NCI-H748 (cell line): ENCODE measurements around the gene DNAJB13.
"Not testable (repeated sequence)": the region's sequence is repeated elsewhere in the genome, so short reads cannot be mapped to it uniquely, and the experiment has no call there.

Experiments used
- DNase-seq: peaks from one replicate; lab custom pipeline; 2025; ENCODE audit not compliant: unreplicated experiment; lab: John Stamatoyannopoulos, UW

DNAJB13 gene

GRCh38 chr11:73976451-73977151, 25.8 kb downstream of the DNAJB13 start:
- DNase-seq: no peak

- no peak for DNase-seq
Observed at GRCh38 chr11:73977856-73978519, 27.2 kb downstream of the DNAJB13 start.

- DNase-seq: no peak
Observed at GRCh38 chr11:73978576-73979086, 27.8 kb downstream of the DNAJB13 start.

GRCh38 chr11:73980001-73980961, 29.5 kb downstream of the DNAJB13 start:
- peak; percentile 65 for DNase-seq

- DNase-seq: no peak
Observed at GRCh38 chr11:73981051-73981805, 30.4 kb downstream of the DNAJB13 start.

GRCh38 chr11:73982595-73982989, 31.8 kb downstream of the DNAJB13 start, which contains the start of gene UCP2:
Gene UCP2, minus strand, starts transcription at chr11:73982843. Its CDS starts 4,465 bp downstream, at chr11:73978378.
- peak; percentile 95 for DNase-seq

- peak; percentile 98 for DNase-seq
Observed at GRCh38 chr11:73982990-73983740, 32.3 kb downstream of the DNAJB13 start.

GRCh38 chr11:73983741-73984538, 33.1 kb downstream of the DNAJB13 start:
- DNase-seq: peak; percentile 78

- not testable (repeated sequence) for DNase-seq
Observed at GRCh38 chr11:73985661-73986060, 34.8 kb downstream of the DNAJB13 start.

- no peak for DNase-seq
Observed at GRCh38 chr11:73988227-73988626, 37.4 kb downstream of the DNAJB13 start.

- no peak for DNase-seq
Observed at GRCh38 chr11:73989156-73989555, 38.3 kb downstream of the DNAJB13 start.

- no peak for DNase-seq
Observed at GRCh38 chr11:73990730-73991129, 39.9 kb downstream of the DNAJB13 start.

- DNase-seq: no peak
Observed at GRCh38 chr11:73991471-73992006, 40.7 kb downstream of the DNAJB13 start.

GRCh38 chr11:73995247-73995646, 44.4 kb downstream of the DNAJB13 start:
- DNase-seq: no peak

- no peak for DNase-seq
Observed at GRCh38 chr11:73995731-73996130, 44.9 kb downstream of the DNAJB13 start.

GRCh38 chr11:73996161-73996747, 45.4 kb downstream of the DNAJB13 start:
- no peak for DNase-seq

- no peak for DNase-seq
Observed at GRCh38 chr11:73997120-73997770, 46.4 kb downstream of the DNAJB13 start.
